K562 (cell line): ENCODE results near the gene ERMARD. TPM values are rescaled to one million over a fixed set of nuclear protein-coding genes. Genes with fewer than 3 reads are reported as not detected.

ENCODE experiments used
- ADNP ChIP-seq: fragments of 200-800 bp; sonication (Bioruptor generic); IDR thresholded peaks from 2 replicates; pipeline ENCODE4 v1.6.1; 2016; ENCODE audit warnings: missing genetic modification characterization, missing compliant biosample characterization
- ATF7 ChIP-seq: fragments of 450-650 bp; IDR thresholded peaks from 2 replicates; pipeline ENCODE4 v1.7.1; 2014; ENCODE audit warnings: mild to moderate bottlenecking, moderate library complexity
- CBX5 ChIP-seq: IDR thresholded peaks from 2 replicates; pipeline ENCODE4 v1.6.1; 2014; ENCODE audit warnings: low read depth, borderline replicate concordance
- FOXJ2 ChIP-seq: fragments of 200-800 bp; sonication (Bioruptor generic); IDR thresholded peaks from 2 replicates; pipeline ENCODE4 v1.6.1; 2016; ENCODE audit warnings: missing genetic modification characterization, missing compliant biosample characterization
- GTF2F1 ChIP-seq: IDR thresholded peaks from 2 replicates; pipeline ENCODE4 v1.6.1; 2011; ENCODE audit warnings: low read depth, low read length, improper control_type of control experiment
- HDAC2 ChIP-seq: fragments of 450-650 bp; IDR thresholded peaks from 2 replicates; pipeline ENCODE4 v1.6.1; 2016; ENCODE audit warnings: mild to moderate bottlenecking
- HMGN3 ChIP-seq: IDR thresholded peaks from 2 replicates; pipeline ENCODE4 v1.6.1; 2011; ENCODE audit warnings: borderline replicate concordance, low read depth, mild to moderate bottlenecking, mixed read lengths, low read length; ENCODE audit not compliant: insufficient read length; ENCODE audit errors: extremely low read depth
- HNRNPL ChIP-seq: fragments of 200-400 bp; formaldehyde crosslinking; IDR thresholded peaks from 2 replicates; pipeline ENCODE4 v1.6.1; 2017; ENCODE audit warnings: low read depth, mild to moderate bottlenecking, low read length
- ILK ChIP-seq: fragments of 450-650 bp; IDR thresholded peaks from 2 replicates; pipeline ENCODE4 v1.6.1; 2016; ENCODE audit warnings: missing genetic modification characterization, low read depth, mild to moderate bottlenecking, missing compliant biosample characterization, moderate library complexity, borderline replicate concordance
- JUND ChIP-seq, 2 experiments: IDR thresholded peaks; 2 replicates in 1 of 2; 3 replicates in 1 of 2; pipeline ENCODE4 v1.6.1; 2011; ENCODE audit warnings: borderline replicate concordance in 2 of 2, low read depth in 2 of 2, low read length in 2 of 2, improper control_type of control experiment in 1 of 2, missing biosample characterization in 1 of 2, missing genetic modification characterization in 1 of 2, missing genetic modification reagents in 1 of 2
- KAT7 ChIP-seq: sonication (generic); formaldehyde crosslinking; IDR thresholded peaks from 2 replicates; pipeline ENCODE4 v1.8.0; 2022; ENCODE audit warnings: missing genetic modification reagents, mild to moderate bottlenecking, borderline replicate concordance
- MAFG ChIP-seq: fragments of 450-650 bp; conservative IDR thresholded peaks from 2 replicates; pipeline ENCODE4 v1.6.1; 2016; ENCODE audit warnings: missing genetic modification characterization, missing compliant biosample characterization
- NBN ChIP-seq: fragments of 450-650 bp; IDR thresholded peaks from 2 replicates; pipeline ENCODE4 v1.6.1; 2016; ENCODE audit warnings: low read depth, mild to moderate bottlenecking
- NEUROD1 ChIP-seq: fragments of 150-350 bp; IDR thresholded peaks from 2 replicates; pipeline ENCODE4 v1.6.1; 2014; ENCODE audit warnings: borderline replicate concordance, low read length, low read depth; ENCODE audit not compliant: partially characterized antibody
- SAFB ChIP-seq: fragments of 200-400 bp; formaldehyde crosslinking; IDR thresholded peaks from 2 replicates; pipeline ENCODE4 v1.6.1; 2017; ENCODE audit warnings: low read depth, low read length, borderline replicate concordance
- SMC3 ChIP-seq: conservative IDR thresholded peaks from 2 replicates; pipeline ENCODE4 v1.6.1; 2011; ENCODE audit warnings: low read depth, low read length, improper control_type of control experiment; ENCODE audit not compliant: insufficient read depth
- TAF9B ChIP-seq: fragments of 450-650 bp; IDR thresholded peaks from 2 replicates; pipeline ENCODE4 v1.6.1; 2018; ENCODE audit warnings: mild to moderate bottlenecking; ENCODE audit not compliant: partially characterized antibody
- polyA plus RNA-seq, 8 experiments: library from polyadenylated mRNA; depleted of rRNA in 4 of 8; stranded (reverse) in 5 of 8; unstranded in 3 of 8; fragments of >200 nt; fragmentation: Nextera tagmentation in 2 of 8; fragmentation: Illumina TruSeq in 1 of 8; extraction: Ambion mirVana in 2 of 8; extraction: Trizol in 1 of 8; gene quantifications; 2 replicates each; pipeline versions ENCODE4 v1.2.1 to v1.2.3, GENCODE V29; 2011 to 2014; ENCODE audit warnings: inconsistent platforms in 1 of 8, missing spikeins in 1 of 8
- total RNA-seq, 7 experiments: library from RNA; depleted of rRNA in 6 of 7; stranded (reverse); fragments of >200 nt in 6 of 7; fragmentation: Illumina TruSeq in 2 of 7; extraction: Trizol in 2 of 7; gene quantifications; 2 replicates each; pipeline versions ENCODE4 v1.2.1 to v1.2.3, GENCODE V29; 2011 to 2021; ENCODE audit warnings: low replicate concordance in 1 of 7
- TF ChIP-seq, protein P1 (sequence below): fragments of 450-650 bp; IDR thresholded peaks from 2 replicates; pipeline ENCODE4 v1.6.1; 2016; ENCODE audit warnings: borderline replicate concordance
- TF ChIP-seq, protein P2 (sequence below): sonication (generic); formaldehyde crosslinking; IDR thresholded peaks from 2 replicates; pipeline ENCODE4 v1.9.0; 2022; ENCODE audit warnings: mild to moderate bottlenecking, missing genetic modification reagents
- TF ChIP-seq, protein P3 (sequence below): fragments of 250-450 bp; sonication (Bioruptor Pico); IDR thresholded peaks from 2 replicates; pipeline ENCODE4 v1.9.0; 2021; ENCODE audit warnings: mild to moderate bottlenecking, inconsistent platforms

Gene ERMARD
- total and polyA plus RNA-seq, 9 of the 15 experiments (the other 6 are each of a cell fraction or from before 2014, with no cell fraction given) = 14.5 to 68.6 (median 27.7) TPM

DNA sequence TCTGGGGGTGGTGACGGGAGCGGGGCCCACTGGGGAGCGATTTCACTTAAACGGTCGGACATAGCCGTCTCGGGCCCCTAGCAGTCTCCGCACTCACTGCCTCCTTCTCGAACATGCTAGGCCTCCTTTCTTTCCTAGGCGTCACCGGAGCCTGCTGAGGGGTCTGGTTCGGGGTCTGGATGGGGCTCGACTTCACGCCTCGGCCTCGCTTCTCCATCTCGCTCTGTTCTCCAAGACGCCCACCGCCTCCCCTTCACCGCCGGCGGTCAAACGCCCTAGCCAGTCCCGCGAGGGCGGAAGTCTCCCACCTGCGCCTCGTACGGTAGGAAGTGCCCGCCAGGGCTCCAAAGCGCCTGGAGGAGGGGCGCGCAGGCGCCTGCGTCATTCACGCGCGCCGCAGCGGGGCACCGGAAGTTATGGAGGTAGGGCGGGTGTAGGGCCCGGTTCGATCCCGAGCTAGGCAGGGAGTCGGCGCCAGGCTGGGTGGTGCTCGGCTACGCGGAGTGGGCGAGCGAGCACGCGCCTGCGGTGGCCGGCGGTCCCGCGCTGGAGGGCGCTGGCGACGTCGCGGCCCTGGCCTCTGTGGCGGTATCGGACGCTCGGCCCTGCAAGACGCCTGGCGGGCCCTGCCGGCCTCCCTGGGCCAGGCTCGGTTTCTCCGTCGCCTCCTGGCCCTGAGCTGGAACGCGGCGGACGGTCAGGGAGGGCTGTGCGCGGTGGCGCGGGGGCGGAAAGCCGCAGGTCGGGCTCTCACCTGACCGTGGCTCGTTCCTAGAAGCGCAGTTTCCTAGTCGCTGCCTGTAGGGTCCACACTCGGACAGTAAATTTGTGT, at the start of gene ERMARD, which contains the start of gene DYNLT2 (continued):
- TF ChIP-seq TAF9B (peak; percentile 85), ATF7 (peak; percentile 89), ADNP (tag) (no peak), MAFG (tag) (no peak), SMC3 (0 out of 2 replicates have a peak, but pooled peaks have one; percentile 2), HDAC2 (peak; percentile 60), CBX5 (peak; percentile 37; the same call in 1 of the 2 replicates), GTF2F1 (peak; percentile 91), ILK (tag) (no peak), NEUROD1 (peak; percentile 73), NBN (peak; percentile 81), HMGN3 (peak; percentile 77), JUND (IDR thresholded peaks at IDR 0.05; ENCODE audit: borderline replicate concordance, low read depth, low read length) (peak; percentile 59), JUND (tag; IDR thresholded peaks at IDR 0.05; ENCODE audit: borderline replicate concordance, low read depth, low read length) (peak; percentile 3; the same call in 1 of the 3 replicates), SAFB (no peak; the same call in 1 of the 2 replicates), FOXJ2 (tag) (0 out of 2 replicates have a peak, but pooled peaks have one; percentile 35), KAT7 (peak; percentile 88), HNRNPL (peak; percentile 90; the same call in 1 of the 2 replicates)
- TF ChIP-seq, protein P1, sequence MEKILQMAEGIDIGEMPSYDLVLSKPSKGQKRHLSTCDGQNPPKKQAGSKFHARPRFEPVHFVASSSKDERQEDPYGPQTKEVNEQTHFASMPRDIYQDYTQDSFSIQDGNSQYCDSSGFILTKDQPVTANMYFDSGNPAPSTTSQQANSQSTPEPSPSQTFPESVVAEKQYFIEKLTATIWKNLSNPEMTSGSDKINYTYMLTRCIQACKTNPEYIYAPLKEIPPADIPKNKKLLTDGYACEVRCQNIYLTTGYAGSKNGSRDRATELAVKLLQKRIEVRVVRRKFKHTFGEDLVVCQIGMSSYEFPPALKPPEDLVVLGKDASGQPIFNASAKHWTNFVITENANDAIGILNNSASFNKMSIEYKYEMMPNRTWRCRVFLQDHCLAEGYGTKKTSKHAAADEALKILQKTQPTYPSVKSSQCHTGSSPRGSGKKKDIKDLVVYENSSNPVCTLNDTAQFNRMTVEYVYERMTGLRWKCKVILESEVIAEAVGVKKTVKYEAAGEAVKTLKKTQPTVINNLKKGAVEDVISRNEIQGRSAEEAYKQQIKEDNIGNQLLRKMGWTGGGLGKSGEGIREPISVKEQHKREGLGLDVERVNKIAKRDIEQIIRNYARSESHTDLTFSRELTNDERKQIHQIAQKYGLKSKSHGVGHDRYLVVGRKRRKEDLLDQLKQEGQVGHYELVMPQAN = peak; percentile 90
- TF ChIP-seq, protein P2, sequence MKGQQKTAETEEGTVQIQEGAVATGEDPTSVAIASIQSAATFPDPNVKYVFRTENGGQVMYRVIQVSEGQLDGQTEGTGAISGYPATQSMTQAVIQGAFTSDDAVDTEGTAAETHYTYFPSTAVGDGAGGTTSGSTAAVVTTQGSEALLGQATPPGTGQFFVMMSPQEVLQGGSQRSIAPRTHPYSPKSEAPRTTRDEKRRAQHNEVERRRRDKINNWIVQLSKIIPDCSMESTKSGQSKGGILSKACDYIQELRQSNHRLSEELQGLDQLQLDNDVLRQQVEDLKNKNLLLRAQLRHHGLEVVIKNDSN = peak; percentile 5; the same call in 1 of the 2 replicates
- TF ChIP-seq, protein P3, sequence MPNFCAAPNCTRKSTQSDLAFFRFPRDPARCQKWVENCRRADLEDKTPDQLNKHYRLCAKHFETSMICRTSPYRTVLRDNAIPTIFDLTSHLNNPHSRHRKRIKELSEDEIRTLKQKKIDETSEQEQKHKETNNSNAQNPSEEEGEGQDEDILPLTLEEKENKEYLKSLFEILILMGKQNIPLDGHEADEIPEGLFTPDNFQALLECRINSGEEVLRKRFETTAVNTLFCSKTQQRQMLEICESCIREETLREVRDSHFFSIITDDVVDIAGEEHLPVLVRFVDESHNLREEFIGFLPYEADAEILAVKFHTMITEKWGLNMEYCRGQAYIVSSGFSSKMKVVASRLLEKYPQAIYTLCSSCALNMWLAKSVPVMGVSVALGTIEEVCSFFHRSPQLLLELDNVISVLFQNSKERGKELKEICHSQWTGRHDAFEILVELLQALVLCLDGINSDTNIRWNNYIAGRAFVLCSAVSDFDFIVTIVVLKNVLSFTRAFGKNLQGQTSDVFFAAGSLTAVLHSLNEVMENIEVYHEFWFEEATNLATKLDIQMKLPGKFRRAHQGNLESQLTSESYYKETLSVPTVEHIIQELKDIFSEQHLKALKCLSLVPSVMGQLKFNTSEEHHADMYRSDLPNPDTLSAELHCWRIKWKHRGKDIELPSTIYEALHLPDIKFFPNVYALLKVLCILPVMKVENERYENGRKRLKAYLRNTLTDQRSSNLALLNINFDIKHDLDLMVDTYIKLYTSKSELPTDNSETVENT (CRISPR knock-in tag) = peak; percentile 76
